Astrocyte (in vitro differentiated cells and primary cell): ENCODE measurements around the gene SPATA31C1.

Experiments
- CTCF ChIP-seq: IDR thresholded peaks from 2 replicates; pipeline ENCODE4 v1.5.1; 2011; ENCODE audit warnings: low read depth, mild to moderate bottlenecking, inconsistent platforms, low read length, moderate library complexity; ENCODE audit not compliant: insufficient read depth
- EZH2 ChIP-seq: IDR thresholded peaks from 2 replicates; pipeline ENCODE4 v1.6.1; 2012; ENCODE audit warnings: mild to moderate bottlenecking, low read length, inconsistent platforms; ENCODE audit not compliant: insufficient read depth

DNA sequence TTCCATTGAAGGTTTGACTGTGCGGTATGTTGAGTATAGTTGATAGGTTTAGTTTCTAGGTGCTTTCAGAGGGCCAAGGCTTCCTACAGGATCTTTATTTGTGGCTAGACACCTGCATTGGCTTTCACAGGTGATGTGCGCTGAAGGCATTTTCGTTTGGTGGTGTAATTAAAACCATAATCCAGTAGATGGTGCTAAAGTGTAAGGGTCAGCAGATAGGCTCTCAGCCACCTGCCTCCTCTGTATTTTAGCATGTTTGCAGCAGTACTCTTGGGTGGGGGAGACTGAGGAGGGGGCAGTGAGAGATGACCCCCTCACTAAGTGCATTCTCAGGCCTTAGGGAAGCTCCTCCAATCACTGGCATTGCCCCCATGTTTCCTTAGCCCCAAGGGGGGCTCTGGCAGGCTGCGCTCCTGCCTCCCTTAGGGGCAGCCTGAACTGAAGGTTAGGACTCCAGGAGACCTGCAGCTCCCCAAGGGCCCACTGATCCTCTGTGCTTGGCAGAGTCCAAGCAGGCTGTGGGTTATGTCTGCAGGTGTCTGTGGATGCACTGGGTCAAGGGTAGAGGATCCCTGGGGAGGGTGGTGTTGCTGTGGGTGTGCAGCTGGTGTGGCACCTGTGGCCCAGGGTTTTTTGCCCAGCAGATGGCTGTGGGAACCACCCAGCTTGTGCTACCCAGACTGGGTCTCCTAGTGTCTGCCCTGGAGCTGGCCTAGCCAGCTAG, 33.2 kb downstream of the SPATA31C1 start:
- TF ChIP-seq CTCF (peak; percentile 45), EZH2 (no peak)
